Adrenal gland (tissue), 12 donors: ENCODE results near the gene COL18A1. TPM values are rescaled to one million over a fixed set of nuclear protein-coding genes. Genes with fewer than 3 reads are reported as not detected.

ENCODE experiments used
- DNase-seq, 7 donors: peaks; one replicate each; pipeline ENCODE4 v3.0.0-alpha.2; 2019 to 2020
- H3K27ac ChIP-seq, 5 donors: fragments of 200-600 bp; sonication (generic) in 4 of 5; 1 replicate in 3 of 5; 2 replicates in 2 of 5; pipeline versions ENCODE4 v1.5.1 to v1.8.0; 2016 to 2020; ENCODE audit warnings: mild to moderate bottlenecking in 1 of 5
- H3K27me3 ChIP-seq: fragments of 200-600 bp; 2 replicates; pipeline ENCODE4 v1.8.0; 2021
- H3K36me3 ChIP-seq, 2 donors: fragments of 200-600 bp; replicated peaks in 1 of 2; 1 replicate in 1 of 2; 2 replicates in 1 of 2; pipeline versions ENCODE4 v1.5.1 to v1.8.0; 2018 to 2022
- H3K4me1 ChIP-seq, 2 donors: fragments of 200-600 bp; replicated peaks in 1 of 2; 1 replicate in 1 of 2; 2 replicates in 1 of 2; pipeline versions ENCODE4 v1.5.1 to v1.8.0; 2018 to 2021
- H3K4me3 ChIP-seq, 4 donors: fragments of 200-600 bp; sonication (generic) in 3 of 4; one replicate each; pipeline ENCODE4 v1.5.1; 2016 to 2018
- H3K9me3 ChIP-seq, 3 donors: fragments of 200-600 bp; sonication (generic) in 1 of 3; replicated peaks in 1 of 3; 1 replicate in 2 of 3; 2 replicates in 1 of 3; pipeline versions ENCODE4 v1.5.1 to v1.8.0; 2016 to 2021
- POLR2A ChIP-seq, 2 donors: fragments of 450-650 bp; IDR thresholded peaks; one replicate each; pipeline ENCODE4 v1.6.1; 2017; ENCODE audit warnings: antibody characterized with exemption in 2 of 2, mild to moderate bottlenecking in 2 of 2, moderate library complexity in 1 of 2
- WGBS, 4 donors: extraction: QIAGEN DNeasy Blood & Tissue Kit in 2 of 4; methylation state at CpG; one replicate each; pipeline versions ENCODE4 v1.1.5 to v1.1.7; 2013 to 2017; 5-methylcytosine and 5-hydroxymethylcytosine counted together
- intact Hi-C, 2 donors: fragments of 100-400 bp; cut with DNase I; formaldehyde crosslinking; loops; one replicate each; pipeline versions ENCODE4 v1.14.1 to v1.15.0; 2022 to 2023
- polyA plus RNA-seq, 3 donors: library from polyadenylated mRNA; stranded (reverse); fragments of 200-250 nt in 2 of 3; fragments of 350-450 nt in 1 of 3; fragmentation: Illumina TruSeq in 1 of 3; extraction: RNeasy Lipid Tissue Mini Kit (QIAGEN cat#74804) in 1 of 3; gene quantifications; one replicate each; pipeline ENCODE4 v1.2.3, GENCODE V29; 2013 to 2014
- total RNA-seq, 9 donors: library from RNA; depleted of rRNA in 4 of 9; stranded (reverse); fragments of >200 nt in 4 of 9; fragments of 120-200 nt in 1 of 9; fragmentation: NEBNext Ultra II Directional in 1 of 9; extraction: Animal tissue kit (Norgen Biotek cat#: 25700) in 1 of 9; gene quantifications; one replicate each; pipeline versions ENCODE4 v1.1.0 to v1.2.4, GENCODE V29; 2013 to 2023
- TF ChIP-seq, protein P1 (sequence below), 6 experiments: fragments of 450-650 bp in 4 of 6; fragments of 200-600 bp in 2 of 6; sonication (generic) in 1 of 6; IDR thresholded peaks; 1 replicate in 5 of 6; 2 replicates in 1 of 6; pipeline versions ENCODE4 v1.5.1 to v1.8.0; 2016 to 2021; ENCODE audit warnings: antibody characterized with exemption in 6 of 6, mild to moderate bottlenecking in 2 of 6, moderate library complexity in 1 of 6
- donor health status: healthy with polysubstance abuse.
- donor health status: Bipolar disorder and iron deficiency.
- donor health status: DM: yes; HTN: yes; CAD: no.
- donor health status: DM: no; HTN: no; CAD: no.
- donor health status: DM: no; HTN: no; CAD: no.
- donor health status: DM: yes; HTN: yes; CAD: no.

Gene COL18A1
- total and polyA plus RNA-seq, 12 donors = 10.9 to 244 (median 141) TPM

DNA sequence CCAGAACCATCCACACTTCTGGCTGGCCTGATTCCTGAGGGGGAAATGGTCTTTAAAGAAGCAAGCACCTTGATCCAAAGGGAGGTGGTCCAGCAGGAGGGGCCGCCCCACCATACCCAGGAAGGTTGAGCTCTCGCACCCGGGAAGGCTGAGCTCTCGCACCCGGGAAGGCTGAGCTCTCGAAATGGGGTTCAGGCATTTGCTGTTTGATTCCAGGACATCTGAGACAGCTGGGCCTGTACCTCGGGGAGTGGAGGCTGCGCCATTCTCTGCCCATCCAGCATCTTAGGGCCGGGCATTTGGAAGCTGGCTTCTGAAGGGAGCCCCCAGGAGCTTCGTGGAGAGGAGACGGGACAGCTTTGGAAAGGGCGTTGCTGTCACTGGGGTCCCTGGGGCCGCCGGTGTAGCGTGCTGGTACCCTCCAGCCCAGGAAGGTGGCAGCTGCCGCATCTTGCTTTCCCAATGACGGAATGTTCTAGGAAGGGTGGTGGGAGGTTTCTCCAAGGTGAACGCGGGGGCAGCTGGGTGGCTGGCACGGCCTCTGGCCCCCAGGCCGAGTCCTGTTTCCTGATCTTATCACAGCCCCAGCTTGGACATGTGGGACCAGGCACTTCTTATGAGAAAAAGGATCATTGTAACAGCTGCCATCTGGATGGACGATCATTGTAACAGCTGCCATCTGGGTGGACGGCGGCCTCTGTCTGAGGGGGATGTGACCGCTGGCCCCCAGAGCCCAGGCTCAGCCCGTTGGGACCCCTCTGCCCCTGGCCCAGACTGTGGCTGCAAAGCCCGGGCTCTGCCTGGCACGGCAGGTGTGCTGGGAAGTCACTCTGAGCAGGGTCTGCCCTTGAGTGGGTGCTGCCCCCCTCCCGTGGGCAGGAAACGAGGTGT, 61.6 kb downstream of the COL18A1 start:
- 83 to 89% (median 86%) methylated on average over 21 to 30 of the region's 30 CpGs for WGBS, 4 donors
- no peak for DNase-seq
- intact Hi-C loops = no loop called here
- Histone ChIP-seq H3K4me3 (no peak overlapping the region), H3K36me3 (peaks cover 0 to 7% of the 10 kb centered on the region in 2 donors), H3K27me3 (no peaks in the 10 kb centered on the region), H3K9me3 (no peaks in the 10 kb centered on the region), H3K4me1 (peaks cover 10 to 15% of the 10 kb centered on the region in 2 donors), H3K27ac (peak overlapping the region in 1 of 5 donors; percentile 12)
- no peak for TF ChIP-seq POLR2A (IDR thresholded peaks at IDR 0.05)
- TF ChIP-seq, protein P1, sequence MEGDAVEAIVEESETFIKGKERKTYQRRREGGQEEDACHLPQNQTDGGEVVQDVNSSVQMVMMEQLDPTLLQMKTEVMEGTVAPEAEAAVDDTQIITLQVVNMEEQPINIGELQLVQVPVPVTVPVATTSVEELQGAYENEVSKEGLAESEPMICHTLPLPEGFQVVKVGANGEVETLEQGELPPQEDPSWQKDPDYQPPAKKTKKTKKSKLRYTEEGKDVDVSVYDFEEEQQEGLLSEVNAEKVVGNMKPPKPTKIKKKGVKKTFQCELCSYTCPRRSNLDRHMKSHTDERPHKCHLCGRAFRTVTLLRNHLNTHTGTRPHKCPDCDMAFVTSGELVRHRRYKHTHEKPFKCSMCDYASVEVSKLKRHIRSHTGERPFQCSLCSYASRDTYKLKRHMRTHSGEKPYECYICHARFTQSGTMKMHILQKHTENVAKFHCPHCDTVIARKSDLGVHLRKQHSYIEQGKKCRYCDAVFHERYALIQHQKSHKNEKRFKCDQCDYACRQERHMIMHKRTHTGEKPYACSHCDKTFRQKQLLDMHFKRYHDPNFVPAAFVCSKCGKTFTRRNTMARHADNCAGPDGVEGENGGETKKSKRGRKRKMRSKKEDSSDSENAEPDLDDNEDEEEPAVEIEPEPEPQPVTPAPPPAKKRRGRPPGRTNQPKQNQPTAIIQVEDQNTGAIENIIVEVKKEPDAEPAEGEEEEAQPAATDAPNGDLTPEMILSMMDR (IDR thresholded peaks at IDR 0.05) = no peak

DNA sequence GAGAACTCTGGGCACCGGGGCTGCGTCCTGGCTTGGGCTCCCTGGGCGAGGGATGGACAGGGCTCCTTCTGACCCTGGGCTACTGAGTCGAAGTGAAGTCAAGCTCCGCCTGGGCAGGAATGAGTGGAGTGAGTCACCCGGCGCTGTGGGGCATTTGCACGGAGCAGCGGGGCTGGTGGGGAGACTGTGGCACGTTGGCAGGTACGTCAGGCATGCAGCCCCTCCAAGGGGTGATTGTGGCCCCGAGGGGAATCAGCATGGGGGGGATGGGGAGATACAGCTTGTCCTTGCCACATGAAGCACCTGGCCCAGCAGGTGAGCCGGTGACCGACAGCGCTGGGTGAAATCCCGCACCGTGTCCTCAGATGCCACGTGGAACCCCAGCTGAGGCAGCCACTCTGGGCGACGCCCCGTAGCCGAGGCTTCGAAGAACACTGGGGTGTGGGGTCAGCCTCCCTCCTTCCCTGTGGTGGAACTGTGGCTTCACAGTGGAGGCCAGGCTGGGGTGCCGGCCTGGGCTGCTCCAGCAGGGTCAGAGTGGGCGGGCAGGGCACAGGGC, 62.3 kb downstream of the COL18A1 start:
- Histone ChIP-seq H3K27ac (peak overlapping the region in 1 of 5 donors; percentile 12), H3K36me3 (peaks cover 0 to 7% of the 10 kb centered on the region in 2 donors), H3K4me1 (peaks cover 14 to 22% of the 10 kb centered on the region in 2 donors), H3K9me3 (no peaks in the 10 kb centered on the region), H3K4me3 (no peak overlapping the region), H3K27me3 (no peaks in the 10 kb centered on the region)
- TF ChIP-seq POLR2A (IDR thresholded peaks at IDR 0.05) = no peak
- TF ChIP-seq, protein P1 (IDR thresholded peaks at IDR 0.05) = no peak
- 66 to 86% (median 81%) methylated on average over 7 to 25 of the region's 25 CpGs for WGBS, 4 donors
- intact Hi-C loops = no loop called here
- peak in 4 of 7 donors; percentile 55 to 68 (median 62) for DNase-seq

DNA sequence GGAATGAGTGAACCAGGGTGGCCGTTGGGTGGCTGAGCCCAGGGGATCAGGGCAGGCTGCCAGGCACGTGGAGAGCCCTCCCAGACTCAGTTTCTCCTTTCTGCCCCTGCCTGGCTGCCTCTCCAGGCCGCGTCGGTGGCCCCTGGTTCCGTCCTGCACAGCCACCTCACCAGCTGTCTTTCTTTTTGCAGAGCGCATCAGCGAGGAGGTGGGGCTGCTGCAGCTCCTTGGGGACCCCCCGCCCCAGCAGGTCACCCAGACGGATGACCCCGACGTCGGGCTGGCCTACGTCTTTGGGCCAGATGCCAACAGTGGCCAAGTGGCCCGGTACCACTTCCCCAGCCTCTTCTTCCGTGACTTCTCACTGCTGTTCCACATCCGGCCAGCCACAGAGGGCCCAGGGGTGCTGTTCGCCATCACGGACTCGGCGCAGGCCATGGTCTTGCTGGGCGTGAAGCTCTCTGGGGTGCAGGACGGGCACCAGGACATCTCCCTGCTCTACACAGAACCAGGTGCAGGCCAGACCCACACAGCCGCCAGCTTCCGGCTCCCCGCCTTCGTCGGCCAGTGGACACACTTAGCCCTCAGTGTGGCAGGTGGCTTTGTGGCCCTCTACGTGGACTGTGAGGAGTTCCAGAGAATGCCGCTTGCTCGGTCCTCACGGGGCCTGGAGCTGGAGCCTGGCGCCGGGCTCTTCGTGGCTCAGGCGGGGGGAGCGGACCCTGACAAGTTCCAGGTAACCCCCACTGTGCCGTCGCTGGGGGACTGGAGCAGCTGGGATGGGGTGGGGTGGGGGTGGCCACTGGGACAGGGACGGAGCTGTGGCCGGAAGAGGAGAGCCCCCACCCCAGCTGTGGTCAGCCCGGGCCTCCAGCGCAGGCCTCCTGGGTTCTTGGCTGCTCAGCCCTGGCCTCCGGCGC, 63.3 kb downstream of the COL18A1 start:
- Histone ChIP-seq H3K27ac (no peak overlapping the region), H3K4me1 (peaks cover 14 to 30% of the 10 kb centered on the region in 2 donors), H3K36me3 (peaks cover 0 to 7% of the 10 kb centered on the region in 2 donors), H3K4me3 (no peak overlapping the region), H3K9me3 (no peaks in the 10 kb centered on the region), H3K27me3 (no peaks in the 10 kb centered on the region)
- intact Hi-C loops = no loop called here
- WGBS, 4 donors = 91 to 92% (median 91%) methylated on average over 21 to 45 of the region's 45 CpGs
- TF ChIP-seq, protein P1 (IDR thresholded peaks at IDR 0.05) = no peak
- TF ChIP-seq POLR2A (IDR thresholded peaks at IDR 0.05) = no peak
- DNase-seq = no peak

DNA sequence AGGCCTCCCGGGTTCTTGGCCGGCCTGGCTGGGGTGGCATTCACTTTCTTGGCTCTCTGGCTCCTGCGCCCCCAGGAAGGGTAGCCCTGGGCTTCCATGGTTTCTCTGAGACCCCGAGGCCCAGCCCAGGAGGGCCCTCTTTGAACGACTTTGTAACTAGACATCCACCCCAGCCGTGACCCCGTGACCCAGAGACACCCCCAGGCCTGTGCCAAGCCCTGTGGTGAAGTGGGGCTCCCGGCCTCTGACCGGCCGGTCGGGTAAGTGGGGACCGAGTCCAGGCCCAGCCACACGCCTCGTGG, 64.0 kb downstream of the COL18A1 start:
- peaks cover 14 to 30% of the 10 kb centered on the region in 2 donors for H3K4me1 ChIP-seq

More for the DNA sequence above, 64.0 kb downstream of the COL18A1 start:
- no peaks in the 10 kb centered on the region for H3K27me3 ChIP-seq
- no peak overlapping the region for H3K4me3 ChIP-seq
- TF ChIP-seq POLR2A (IDR thresholded peaks at IDR 0.05) = no peak
- TF ChIP-seq, protein P1 (IDR thresholded peaks at IDR 0.05) = no peak
- WGBS, 4 donors = 93 to 94% (median 94%) methylated on average over 11 to 14 of the region's 14 CpGs; no CpG with 5 or more reads in 1 of the 4 donors
- intact Hi-C loops = no loop called here
- no peaks in the 10 kb centered on the region for H3K9me3 ChIP-seq
- DNase-seq = no peak
- H3K27ac ChIP-seq = peak overlapping the region in 1 of 5 donors; percentile 66
- H3K36me3 ChIP-seq = peaks cover 0 to 7% of the 10 kb centered on the region in 2 donors
